SH-SY5Y (cell line): ENCODE results near the gene TMEM184C.

ENCODE experiments used
- GATA2 ChIP-seq: IDR thresholded peaks from 2 replicates; pipeline ENCODE4 v1.6.1; 2011; ENCODE audit warnings: mild to moderate bottlenecking, low read depth, low read length
- GATA3 ChIP-seq: IDR thresholded peaks from 2 replicates; pipeline ENCODE4 v1.6.1; 2011; ENCODE audit warnings: low read depth, mild to moderate bottlenecking, low read length, moderate library complexity

GRCh38 chr4:147689067-147689466 is 71.9 kb downstream of the TMEM184C start:
- TF ChIP-seq GATA2 (no peak), GATA3 (no peak)
